SK-N-MC (cell line): ENCODE results near the gene TRRAP.
"Not testable (repeated sequence)": the region's sequence is repeated elsewhere in the genome, so short reads cannot be mapped to it uniquely, and the experiment has no call there.

Experiments used
- EZH2 ChIP-seq: fragments of 200-600 bp; sonication (generic); IDR thresholded peaks from one replicate; pipeline ENCODE4 v1.6.1; 2017; ENCODE audit warnings: antibody characterized with exemption
- POLR2AphosphoS5 ChIP-seq: IDR thresholded peaks from 2 replicates; pipeline ENCODE4 v1.6.1; 2012; ENCODE audit warnings: mild to moderate bottlenecking, low read depth, low read length, borderline replicate concordance

GRCh38 chr7:99046262-99046661 lies 167.9 kb downstream of the TRRAP start:
- TF ChIP-seq EZH2, POLR2AphosphoS5: not testable (repeated sequence)
